ENCODE results near the gene TIMM13.

The TIMM13 gene

DNA sequence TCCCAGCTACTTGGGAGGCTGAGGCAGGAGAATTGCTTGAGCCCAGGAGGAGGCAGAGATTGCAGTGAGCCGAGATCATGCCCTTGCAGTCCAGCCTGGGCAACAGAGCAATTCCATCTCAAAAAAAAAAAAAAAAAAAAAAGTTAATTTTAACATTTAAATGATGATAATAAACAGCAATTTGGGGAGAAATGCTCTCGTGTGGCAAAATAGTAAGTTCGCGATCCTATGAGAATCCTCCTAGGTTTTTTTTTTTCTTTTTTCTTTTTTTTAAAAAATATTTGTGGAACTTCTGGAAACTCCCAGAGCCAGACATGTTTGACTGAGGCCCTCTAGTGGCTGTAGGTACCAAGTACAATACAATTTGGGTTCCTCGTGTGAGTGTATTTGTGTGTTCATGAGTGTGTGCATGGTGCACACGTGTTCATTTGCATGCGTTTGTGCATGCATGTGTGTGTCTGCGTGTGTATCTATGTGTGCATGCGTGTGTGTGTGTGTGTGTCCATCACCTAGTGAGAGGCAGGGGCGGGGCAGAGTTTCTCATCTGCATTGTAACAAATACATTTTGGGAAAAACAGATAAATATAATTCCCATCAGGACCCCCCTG is 36.2 kb downstream of the TIMM13 start:
- TF ChIP-seq, protein P1, sequence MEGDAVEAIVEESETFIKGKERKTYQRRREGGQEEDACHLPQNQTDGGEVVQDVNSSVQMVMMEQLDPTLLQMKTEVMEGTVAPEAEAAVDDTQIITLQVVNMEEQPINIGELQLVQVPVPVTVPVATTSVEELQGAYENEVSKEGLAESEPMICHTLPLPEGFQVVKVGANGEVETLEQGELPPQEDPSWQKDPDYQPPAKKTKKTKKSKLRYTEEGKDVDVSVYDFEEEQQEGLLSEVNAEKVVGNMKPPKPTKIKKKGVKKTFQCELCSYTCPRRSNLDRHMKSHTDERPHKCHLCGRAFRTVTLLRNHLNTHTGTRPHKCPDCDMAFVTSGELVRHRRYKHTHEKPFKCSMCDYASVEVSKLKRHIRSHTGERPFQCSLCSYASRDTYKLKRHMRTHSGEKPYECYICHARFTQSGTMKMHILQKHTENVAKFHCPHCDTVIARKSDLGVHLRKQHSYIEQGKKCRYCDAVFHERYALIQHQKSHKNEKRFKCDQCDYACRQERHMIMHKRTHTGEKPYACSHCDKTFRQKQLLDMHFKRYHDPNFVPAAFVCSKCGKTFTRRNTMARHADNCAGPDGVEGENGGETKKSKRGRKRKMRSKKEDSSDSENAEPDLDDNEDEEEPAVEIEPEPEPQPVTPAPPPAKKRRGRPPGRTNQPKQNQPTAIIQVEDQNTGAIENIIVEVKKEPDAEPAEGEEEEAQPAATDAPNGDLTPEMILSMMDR (IDR thresholded peaks at IDR 0.05; ENCODE audit: low read depth, low read length), result peak; percentile 74
- DNase-seq (ENCODE audit: extremely low read depth, low read depth), result peak; percentile 37

DNA sequence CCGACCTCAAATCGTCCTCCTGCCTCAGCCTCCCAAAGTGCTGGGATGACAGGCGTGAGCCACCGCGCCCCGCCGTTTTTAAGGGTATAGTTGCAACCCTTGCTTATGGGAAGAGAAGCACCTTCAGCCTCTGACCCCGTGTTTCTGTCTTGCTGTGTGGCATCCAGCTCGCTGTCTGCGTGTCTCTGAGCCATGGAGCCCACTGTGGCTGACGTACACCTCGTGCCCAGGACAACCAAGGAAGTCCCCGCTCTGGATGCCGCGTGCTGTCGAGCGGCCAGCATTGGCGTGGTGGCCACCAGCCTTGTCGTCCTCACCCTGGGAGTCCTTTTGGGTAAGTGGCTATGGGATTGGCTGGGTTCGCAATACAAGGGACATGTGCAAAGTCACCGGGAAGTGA is 37.8 kb downstream of the TIMM13 start:
- no peak for DNase-seq (ENCODE audit: extremely low read depth, low read depth)
- TF ChIP-seq, protein P1 (IDR thresholded peaks at IDR 0.05; ENCODE audit: low read depth, low read length), result no peak

DNA sequence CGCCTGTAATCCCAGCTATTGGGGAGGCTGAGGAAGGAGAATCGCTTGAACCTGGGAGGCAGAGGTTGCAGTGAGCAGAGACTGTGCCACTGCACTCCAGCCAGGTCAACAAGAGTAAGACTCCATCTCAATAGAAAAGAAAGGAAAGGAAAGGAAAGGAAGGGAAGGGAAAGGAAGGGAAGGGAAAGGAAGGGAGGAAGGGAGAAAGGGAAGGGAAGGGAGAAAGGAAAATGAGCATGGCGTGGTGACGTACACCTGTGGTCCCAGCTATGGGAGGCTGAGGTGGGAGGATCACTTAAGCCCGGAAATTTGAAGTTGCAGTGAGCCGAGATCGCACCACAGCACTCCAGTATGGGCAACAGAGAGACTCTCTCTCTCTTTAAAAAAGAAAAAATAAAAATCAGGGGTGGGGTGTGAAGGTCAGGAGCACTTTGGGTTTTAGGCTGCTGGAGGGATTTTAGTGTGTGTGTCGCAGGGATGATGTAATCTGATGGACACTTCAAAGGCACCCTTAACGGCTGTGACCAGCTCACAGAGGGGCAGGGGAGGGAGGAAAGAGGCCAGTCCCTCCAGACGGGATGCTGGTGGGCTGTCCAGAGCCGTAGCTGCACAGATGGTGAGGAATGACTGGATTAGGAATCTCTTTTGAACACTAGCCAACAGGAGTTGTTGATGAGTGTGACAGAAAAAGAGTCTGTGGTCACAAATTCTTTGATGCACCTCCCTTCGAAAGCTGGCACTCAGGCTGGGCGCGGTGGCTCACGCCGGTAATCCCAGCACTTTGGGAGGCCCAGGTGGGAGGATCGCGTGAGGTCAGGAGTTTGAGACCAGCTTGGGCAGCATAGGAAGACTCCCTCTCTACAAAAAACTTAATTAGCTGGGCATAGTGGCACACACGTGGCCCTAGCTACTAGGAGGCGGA is 39.8 kb downstream of the TIMM13 start:
- TF ChIP-seq, protein P1 (IDR thresholded peaks at IDR 0.05; ENCODE audit: low read depth, low read length), result no peak
- no peak for DNase-seq (ENCODE audit: extremely low read depth, low read depth)

DNA sequence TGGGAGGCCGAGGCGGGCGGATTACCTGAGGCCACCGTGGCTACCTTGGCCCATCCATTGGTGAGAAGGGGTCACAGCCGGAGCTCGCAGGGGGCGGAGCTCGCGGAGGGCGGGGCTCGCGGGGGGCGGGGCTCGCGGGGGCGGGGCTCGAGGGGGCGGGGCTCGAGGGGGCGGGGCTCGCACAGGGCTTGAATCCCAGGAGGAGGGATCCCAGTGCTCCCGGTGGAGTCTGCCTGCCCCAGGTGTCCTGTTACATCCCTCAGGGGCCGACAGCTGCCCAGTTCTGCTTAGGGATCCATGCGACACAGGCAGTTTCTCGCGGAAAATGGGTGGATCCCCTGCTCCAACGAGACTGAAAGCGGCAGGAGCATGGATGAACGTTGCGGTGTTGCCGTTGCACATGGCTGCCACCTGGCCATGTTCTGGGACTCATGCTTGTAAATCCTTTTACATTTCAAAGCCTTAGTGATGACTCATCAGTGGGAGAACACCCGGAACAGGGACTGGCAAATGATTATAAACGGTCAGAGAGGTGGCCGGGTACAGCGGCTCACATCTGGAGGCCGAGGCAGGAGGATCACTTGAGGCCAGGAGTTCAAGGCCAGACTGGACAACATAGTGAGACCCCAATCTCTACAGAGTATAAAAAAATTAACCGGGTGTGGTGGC is 42.2 kb downstream of the TIMM13 start:
- TF ChIP-seq, protein P1 (IDR thresholded peaks at IDR 0.05; ENCODE audit: low read depth, low read length), result no peak
- DNase-seq (ENCODE audit: extremely low read depth, low read depth), result peak; percentile 40

DNA sequence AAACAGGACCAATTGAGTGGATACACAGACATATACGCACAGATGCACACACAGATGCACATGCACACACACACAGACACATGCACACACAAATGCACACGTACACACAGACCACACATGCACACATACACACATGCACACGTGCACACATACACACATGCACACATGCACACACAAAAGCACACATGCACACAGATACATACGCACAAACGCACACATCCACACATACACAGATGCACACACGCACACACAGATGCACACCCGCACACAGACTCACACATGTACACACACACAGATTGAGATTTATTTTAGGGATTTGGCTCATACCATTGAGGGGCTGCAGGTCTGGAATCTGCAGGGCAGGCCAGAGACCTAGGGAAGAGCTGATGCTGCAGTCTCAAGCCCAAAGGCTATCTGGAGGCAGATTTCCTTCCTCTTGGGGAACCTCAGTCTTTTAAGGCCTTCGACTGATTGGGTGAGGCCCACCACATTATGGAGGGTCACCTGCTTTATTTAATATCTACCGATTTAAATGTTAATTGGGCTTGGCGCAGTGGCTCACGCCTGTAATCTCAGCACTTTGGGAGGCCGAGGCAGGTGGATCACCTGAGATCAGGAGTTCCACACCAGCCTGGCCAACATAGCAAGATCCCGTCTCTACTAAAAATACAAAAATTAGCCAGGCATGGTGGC is 44.7 kb downstream of the TIMM13 start:
- TF ChIP-seq, protein P1 (IDR thresholded peaks at IDR 0.05; ENCODE audit: low read depth, low read length), result no peak

DNA sequence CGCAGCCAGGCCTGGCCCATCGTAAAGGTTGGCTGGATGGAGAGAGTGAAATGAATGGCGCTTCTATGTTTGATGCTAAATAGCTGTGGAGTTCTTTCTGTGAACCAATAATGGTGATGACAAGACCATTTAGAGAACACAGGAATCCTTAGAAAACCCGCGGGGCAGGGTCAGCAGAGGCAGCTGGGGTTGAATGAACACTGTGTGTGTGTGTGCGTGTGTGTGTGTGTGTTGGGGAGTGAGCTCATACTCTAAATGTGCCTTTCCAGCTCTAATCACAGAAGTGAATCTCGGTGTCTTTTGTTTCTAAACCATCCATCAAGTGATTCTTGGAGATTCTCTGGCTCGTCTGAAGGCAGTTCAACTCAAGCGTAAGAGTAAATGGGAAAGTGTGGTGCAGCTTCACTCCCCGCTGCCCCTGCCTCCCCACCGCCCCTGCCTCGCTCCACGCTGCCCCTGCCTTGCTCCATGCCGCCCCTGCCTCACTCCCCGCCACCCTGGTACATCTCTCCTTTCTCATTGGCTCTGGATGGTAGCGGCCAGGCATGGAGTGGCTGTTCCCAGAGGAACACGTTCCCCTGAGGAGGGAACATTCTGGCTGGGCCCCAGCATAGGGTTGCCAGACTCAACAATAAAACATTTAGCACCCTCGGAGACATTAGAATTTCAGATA is 46.1 kb downstream of the TIMM13 start:
- no peak for DNase-seq (ENCODE audit: extremely low read depth, low read depth)
- TF ChIP-seq, protein P1 (IDR thresholded peaks at IDR 0.05; ENCODE audit: low read depth, low read length), result no peak

More for the DNA sequence above, 44.7 kb downstream of the TIMM13 start:
- DNase-seq (ENCODE audit: extremely low read depth, low read depth), result no peak

All from AG09319 (cell line).